ENCODE data around the gene WDR7. TPM values are rescaled to one million over a fixed set of nuclear protein-coding genes. Genes with fewer than 3 reads are reported as not detected.
A peak's percentile ranks its signal among the peaks of the same experiment; 100 is the strongest.

The WDR7 gene
- total and polyA plus RNA-seq, 12 donors: 3.1 to 32.6 (median 28.0) TPM

DNA sequence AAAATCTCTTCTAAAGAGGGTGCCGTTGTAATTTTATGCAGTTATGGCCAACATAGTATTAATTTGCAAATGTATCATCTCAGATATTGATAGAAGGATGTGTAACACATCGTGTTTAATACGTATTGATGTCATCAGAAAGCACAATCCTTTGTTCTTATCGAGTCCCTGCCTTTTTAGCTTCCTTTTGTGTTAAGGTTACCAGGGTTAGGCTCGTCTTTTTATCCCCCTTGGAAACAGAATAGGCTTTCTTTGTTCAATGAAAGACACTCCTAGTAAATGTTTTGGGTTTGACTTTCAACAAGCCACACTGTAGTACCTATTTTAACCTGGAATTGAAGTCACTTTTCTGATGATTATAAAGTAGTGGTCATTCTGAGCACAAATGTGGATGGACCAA is 136.2 kb downstream of the WDR7 start:
- DNase-seq (no peak), ATAC-seq (no peak)
- peak overlapping the region in 2 of 10 donors; percentile 72 to 85 for H3K27ac ChIP-seq
- H3K9me3 ChIP-seq: no peaks in the 10 kb centered on the region
- intact Hi-C loops (cut with DNase I): no loop called here
- H3K36me3 ChIP-seq: peaks cover 0 to 57% (median 3%) of the 10 kb centered on the region in 9 donors
- TF ChIP-seq CTCF (IDR thresholded peaks at IDR 0.05): no peak
- H3K4me3 ChIP-seq: no peak overlapping the region
- H3K4me1 ChIP-seq: peaks cover 0 to 22% (median 6%) of the 10 kb centered on the region in 9 donors
- WGBS, 2 donors: 89 to 93% methylated on average over 5 of the region's 5 CpGs
- no peaks in the 10 kb centered on the region for H3K27me3 ChIP-seq

GRCh38 chr18:56789004-56789888 is 138.1 kb downstream of the WDR7 start:
- peak in 6 of 9 donors; percentile 24 to 49 (median 38) for TF ChIP-seq CTCF (IDR thresholded peaks at IDR 0.05)
- WGBS, 2 donors: 60 to 67% methylated on average over 9 of the region's 9 CpGs
- peak overlapping the region in 9 of 10 donors; percentile 46 to 85 (median 72) for H3K27ac ChIP-seq
- H3K27me3 ChIP-seq: no peaks in the 10 kb centered on the region
- intact Hi-C loops (cut with DNase I): no loop called here
- H3K36me3 ChIP-seq: peaks cover 0 to 38% (median 3%) of the 10 kb centered on the region in 9 donors
- peak; percentile 76 to 97 (median 92) for ATAC-seq
- peaks cover 0 to 22% (median 6%) of the 10 kb centered on the region in 9 donors for H3K4me1 ChIP-seq
- peak; percentile 14 to 70 for DNase-seq
- H3K9me3 ChIP-seq: no peaks in the 10 kb centered on the region
- H3K4me3 ChIP-seq: peak overlapping the region in 5 of 10 donors; percentile 1 to 31 (median 14)

GRCh38 chr18:56789889-56790180 is 138.7 kb downstream of the WDR7 start:
- DNase-seq (no peak), ATAC-seq (no peak)
- Histone ChIP-seq H3K27me3 (no peaks in the 10 kb centered on the region), H3K9me3 (no peaks in the 10 kb centered on the region), H3K4me1 (peaks cover 0 to 22% (median 6%) of the 10 kb centered on the region in 9 donors), H3K4me3 (no peak overlapping the region), H3K27ac (peak overlapping the region in 9 of 10 donors; percentile 46 to 85 (median 72)), H3K36me3 (peaks cover 0 to 32% (median 0%) of the 10 kb centered on the region in 9 donors)
- intact Hi-C loops (cut with DNase I): no loop called here
- TF ChIP-seq CTCF (IDR thresholded peaks at IDR 0.05): peak in 2 of 9 donors; percentile 0 to 1
- WGBS, 2 donors: 98 to 99% methylated on average over 3 of the region's 3 CpGs

- 52 to 79% methylated on average over 1 of the region's 1 CpG for WGBS, 2 donors
- Histone ChIP-seq H3K36me3 (peaks cover 0 to 7% (median 0%) of the 10 kb centered on the region in 9 donors), H3K4me1 (no peaks in the 10 kb centered on the region), H3K9me3 (no peaks in the 10 kb centered on the region), H3K27me3 (no peaks in the 10 kb centered on the region), H3K27ac (no peak overlapping the region), H3K4me3 (no peak overlapping the region)
- ATAC-seq (no peak), DNase-seq (no peak)
- TF ChIP-seq CTCF (IDR thresholded peaks at IDR 0.05): no peak
- intact Hi-C loops (cut with DNase I): no loop called here
Measured at GRCh38 chr18:56795381-56795780, 144.2 kb downstream of the WDR7 start.
